GM12892 (cell line): Measurements from ENCODE around the gene PYGM.

Experiments
- POLR2A ChIP-seq: IDR thresholded peaks from 2 replicates; pipeline ENCODE4 v1.6.1; 2011; ENCODE audit warnings: low read depth, low read length, control low read depth
- POLR2AphosphoS5 ChIP-seq: IDR thresholded peaks from 2 replicates; pipeline ENCODE4 v1.6.1; 2011; ENCODE audit warnings: low read depth, low read length, control low read depth

GRCh38 chr11:64723907-64724862 lies 35.6 kb downstream of the PYGM start:
- TF ChIP-seq POLR2A (no peak), POLR2AphosphoS5 (no peak)
